Bronchial epithelial cell (primary cell): ENCODE results near the gene GM2A. TPM values are rescaled to one million over a fixed set of nuclear protein-coding genes. Genes with fewer than 3 reads are reported as not detected.
A peak's percentile ranks its signal among the peaks of the same experiment; 100 is the strongest.

ENCODE experiments used
- DNase-seq: peaks from one replicate; pipeline ENCODE4 v3.0.0-alpha.2; 2010; ENCODE audit warnings: low read depth
- FAIRE-seq: peaks from 2 replicates; lab custom pipeline; 2011; peaks lifted over from hg19 to GRCh38; lab: Jason Lieb, UNC
- H3K27me3 ChIP-seq: 2 replicates; pipeline ENCODE4 v1.5.1; 2011; ENCODE audit warnings: low read length; ENCODE audit not compliant: control insufficient read depth, insufficient read depth
- H3K36me3 ChIP-seq: 2 replicates; pipeline ENCODE4 v1.5.1; 2011; ENCODE audit warnings: low read length; ENCODE audit not compliant: control insufficient read depth, insufficient read depth
- H3K4me3 ChIP-seq: 2 replicates; pipeline ENCODE4 v1.5.1; 2011; ENCODE audit warnings: mild to moderate bottlenecking, low read depth, low read length, control low read depth
- CTCF ChIP-seq: IDR thresholded peaks from 2 replicates; pipeline ENCODE4 v1.5.1; 2011; ENCODE audit warnings: mild to moderate bottlenecking, moderate library complexity, low read length, control low read depth, inconsistent platforms; ENCODE audit not compliant: insufficient read depth, severe bottlenecking
- total RNA-seq: library from RNA; depleted of rRNA; stranded (reverse); fragments of >200 nt; gene quantifications from 2 replicates; pipeline ENCODE4 v1.2.1, GENCODE V29; 2014

Gene GM2A
- total RNA-seq, 1 donor from 2014 or later = 121 TPM

DNA sequence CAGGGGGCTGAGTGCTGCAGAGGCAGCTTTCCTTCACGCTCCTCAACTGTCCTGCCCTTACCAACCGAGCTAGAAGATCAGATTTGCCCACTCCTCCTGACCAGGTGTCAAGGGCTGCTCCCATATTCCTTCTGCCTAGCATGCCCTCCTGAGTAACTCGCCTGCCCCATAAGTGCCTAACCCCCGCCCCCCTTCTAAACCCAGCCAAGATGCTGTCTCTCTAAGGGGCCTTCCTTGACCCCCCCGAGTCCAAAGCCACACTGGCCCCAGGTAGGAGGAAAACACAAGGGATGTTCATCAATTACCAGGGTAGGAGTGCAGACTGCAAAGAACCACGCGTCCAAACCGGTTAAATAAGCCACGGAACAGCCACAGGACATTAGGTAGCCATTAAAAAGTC lies 33.8 kb upstream of the GM2A start:
- Histone ChIP-seq H3K36me3 (no peaks in the 10 kb centered on the region), H3K4me3 (no peak overlapping the region), H3K27me3 (no peaks in the 10 kb centered on the region)
- FAIRE-seq (no peak), DNase-seq (no peak)
- no peak for TF ChIP-seq CTCF

GRCh38 chr5:151219789-151220188 lies 33.2 kb upstream of the GM2A start:
- no peak for TF ChIP-seq CTCF
- FAIRE-seq = no peak

DNA sequence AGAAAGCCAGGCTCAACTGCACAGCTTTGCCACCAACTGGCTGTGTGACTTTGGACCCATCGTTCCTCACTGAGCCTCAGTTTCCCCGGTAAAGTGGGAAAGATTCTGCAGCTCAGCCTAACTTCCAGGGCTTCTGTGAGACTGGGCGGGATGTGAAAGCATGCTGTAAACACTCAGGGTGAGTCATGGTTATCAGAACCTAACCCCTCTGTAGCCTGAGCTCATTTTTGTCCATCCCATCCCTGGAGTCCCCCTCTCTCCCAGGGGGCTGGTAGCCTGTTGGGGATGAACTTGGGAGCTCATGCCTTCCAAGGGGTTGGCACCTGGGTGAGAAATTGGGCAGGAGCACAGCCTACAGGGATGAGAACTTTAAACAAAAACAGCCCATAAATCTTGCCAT lies 31.4 kb upstream of the GM2A start:
- DNase-seq = peak; percentile 37
- no peaks in the 10 kb centered on the region for H3K27me3 ChIP-seq
- TF ChIP-seq CTCF = no peak
- H3K4me3 ChIP-seq = no peak overlapping the region
- no peaks in the 10 kb centered on the region for H3K36me3 ChIP-seq
- FAIRE-seq = peak; percentile 18

More at GRCh38 chr5:151219789-151220188, 33.2 kb upstream of the GM2A start:
- no peak for DNase-seq
- no peak overlapping the region for H3K4me3 ChIP-seq
- H3K27me3 ChIP-seq = no peaks in the 10 kb centered on the region
- H3K36me3 ChIP-seq = no peaks in the 10 kb centered on the region

- Histone ChIP-seq H3K27me3 (no peaks in the 10 kb centered on the region), H3K36me3 (no peaks in the 10 kb centered on the region), H3K4me3 (no peak overlapping the region)
- DNase-seq (no peak), FAIRE-seq (no peak)
- TF ChIP-seq CTCF = no peak
Observed at GRCh38 chr5:151222054-151222789, 30.8 kb upstream of the GM2A start.

GRCh38 chr5:151222790-151223446 lies 30.1 kb upstream of the GM2A start:
- TF ChIP-seq CTCF = no peak
- H3K4me3 ChIP-seq = no peak overlapping the region
- peak; percentile 13 for DNase-seq
- no peaks in the 10 kb centered on the region for H3K36me3 ChIP-seq
- no peaks in the 10 kb centered on the region for H3K27me3 ChIP-seq
- FAIRE-seq = no peak
